G401 (cell line): ENCODE results near the gene RANBP17. TPM values are rescaled to one million over a fixed set of nuclear protein-coding genes. Genes with fewer than 3 reads are reported as not detected.
"Not testable (repeated sequence)": the region's sequence is repeated elsewhere in the genome, so short reads cannot be mapped to it uniquely, and the experiment has no call there.

Experiments
- DNase-seq: peaks from one replicate; pipeline ENCODE4 v3.0.0-alpha.2; 2015; ENCODE audit warnings: low spot score
- in situ Hi-C: cut with HindIII; loops from 2 replicates; pipeline ENCODE4 v1.10.0; 2016; ENCODE audit warnings: low sequenced_read_pairs, mixed read lengths
- total RNA-seq: library from RNA; depleted of rRNA; stranded (reverse); fragments of >200 nt; shearing (Covaris generic); gene quantifications from 2 replicates; pipeline ENCODE4 v1.2.3, GENCODE V29; 2014

The RANBP17 gene
- total RNA-seq, 1 experiment from 2014 or later, result 20.9 TPM

DNA sequence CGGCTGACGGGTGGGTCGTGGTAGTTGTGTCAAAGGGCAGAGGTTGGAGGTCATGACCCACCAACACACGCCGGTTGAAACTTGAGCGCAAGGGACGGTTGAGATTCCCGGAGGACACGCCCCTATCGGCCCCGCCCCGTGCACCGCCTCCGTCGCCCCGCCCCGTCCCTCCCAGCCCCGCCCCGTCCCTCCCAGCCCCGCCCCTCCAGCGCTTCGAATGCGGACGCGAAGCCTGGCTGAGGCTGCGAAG, 226 bp upstream of the RANBP17 start:
- in situ Hi-C loops, result no loop called here
- no peak for DNase-seq

- no peak for DNase-seq
- in situ Hi-C loops, result no loop called here
Observed at GRCh38 chr5:170863646-170864045, 1.8 kb downstream of the RANBP17 start.

DNA sequence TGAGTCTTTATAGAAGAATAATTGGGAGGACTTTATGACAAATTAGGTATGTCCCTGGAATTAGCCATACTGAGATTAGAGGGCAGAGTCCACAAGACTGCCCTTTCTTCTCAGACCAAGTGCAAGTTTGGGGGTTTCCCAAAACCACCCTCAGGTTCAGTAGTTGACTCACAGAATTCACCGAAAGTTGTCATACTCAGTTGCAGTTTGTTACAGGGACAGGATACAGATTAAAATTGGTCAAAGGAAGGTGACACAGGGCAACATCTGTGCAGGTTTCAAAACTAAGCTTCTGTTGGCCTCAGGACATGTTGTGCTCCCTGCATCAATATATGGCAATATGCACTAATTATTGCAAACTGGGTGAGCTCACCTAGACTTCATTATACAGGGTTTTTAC, 3.8 kb downstream of the RANBP17 start:
- DNase-seq, result no peak
- in situ Hi-C loops, result no loop called here

- in situ Hi-C loops, result no loop called here
- DNase-seq, result no peak
Observed at GRCh38 chr5:170867825-170868224, 6.0 kb downstream of the RANBP17 start.

- DNase-seq, in situ Hi-C loops: not testable (repeated sequence)
Observed at GRCh38 chr5:170870390-170870789, 8.6 kb downstream of the RANBP17 start.

GRCh38 chr5:170874017-170874416, 12.2 kb downstream of the RANBP17 start:
- in situ Hi-C loops, result no loop called here
- DNase-seq, result no peak

DNA sequence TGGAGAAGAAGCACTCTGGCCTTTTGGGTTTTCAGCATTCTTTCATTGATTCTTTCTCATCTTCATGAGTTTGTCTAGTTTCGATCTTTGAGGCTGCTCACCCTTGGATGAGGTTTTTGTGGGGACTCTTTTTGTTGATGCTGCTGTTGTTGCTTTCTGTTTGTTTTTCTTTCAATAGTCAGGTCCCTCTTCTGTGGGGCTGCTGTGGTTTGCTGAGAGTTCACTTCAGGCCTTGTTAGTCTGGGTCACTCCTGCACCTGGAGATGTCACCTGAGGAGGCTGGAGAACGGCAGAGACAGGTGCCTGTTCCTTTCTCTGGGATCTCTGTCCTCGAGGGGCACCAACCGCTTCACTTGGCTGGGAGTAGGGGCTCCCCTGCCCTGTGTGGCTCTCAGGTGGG, 14.0 kb downstream of the RANBP17 start:
- DNase-seq, result no peak
- in situ Hi-C loops, result no loop called here

DNA sequence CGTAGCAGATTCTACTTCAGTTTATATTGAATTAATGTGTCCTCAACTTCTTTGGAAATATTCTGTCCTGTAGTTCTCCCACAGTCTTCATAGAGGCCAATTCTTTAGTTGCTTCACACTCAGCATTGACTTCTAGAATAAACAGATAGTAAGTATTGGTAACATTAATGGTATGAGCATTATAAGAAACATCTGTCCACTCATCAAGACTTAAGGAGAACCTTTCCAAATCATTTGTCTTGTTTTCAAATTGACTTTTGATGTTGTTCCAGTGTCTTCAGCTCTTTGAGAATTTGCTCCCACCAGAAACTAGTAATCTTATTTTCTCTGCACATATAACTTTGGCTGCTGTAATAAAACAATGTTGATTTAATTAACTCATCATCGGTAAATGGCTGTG, 18.3 kb downstream of the RANBP17 start:
- in situ Hi-C loops, result no loop called here
- DNase-seq, result no peak

GRCh38 chr5:170882345-170882744, 20.5 kb downstream of the RANBP17 start:
- in situ Hi-C loops, result no loop called here
- DNase-seq, result no peak

GRCh38 chr5:170885256-170885655, 23.4 kb downstream of the RANBP17 start:
- no peak for DNase-seq
- in situ Hi-C loops, result no loop called here

- DNase-seq, result no peak
- in situ Hi-C loops, result no loop called here
Observed at GRCh38 chr5:170885809-170886208, 24.0 kb downstream of the RANBP17 start.

- in situ Hi-C loops, result no loop called here
- DNase-seq, result no peak
Observed at GRCh38 chr5:170886210-170886894, 24.5 kb downstream of the RANBP17 start.

DNA sequence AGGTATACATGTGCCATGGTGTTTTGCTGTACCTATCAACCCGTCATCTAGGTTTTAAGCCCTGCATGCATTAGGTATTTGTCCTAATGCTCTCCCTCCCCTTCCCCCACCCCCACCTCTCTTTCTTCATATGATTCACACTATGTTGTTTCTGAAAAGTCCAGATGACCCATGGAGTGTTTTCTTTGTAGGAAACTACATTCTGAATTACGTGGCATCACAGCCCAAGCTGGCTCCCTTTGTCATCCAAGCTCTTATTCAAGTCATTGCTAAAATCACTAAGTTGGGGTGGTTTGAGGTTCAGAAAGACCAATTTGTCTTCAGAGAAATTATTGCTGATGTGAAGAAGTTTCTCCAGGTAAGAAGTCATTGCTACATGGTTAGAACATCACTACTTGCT, 30.4 kb downstream of the RANBP17 start:
- no peak for DNase-seq
- in situ Hi-C loops, result no loop called here

GRCh38 chr5:170894665-170895064, 32.8 kb downstream of the RANBP17 start:
- in situ Hi-C loops, result no loop called here
- no peak for DNase-seq

DNA sequence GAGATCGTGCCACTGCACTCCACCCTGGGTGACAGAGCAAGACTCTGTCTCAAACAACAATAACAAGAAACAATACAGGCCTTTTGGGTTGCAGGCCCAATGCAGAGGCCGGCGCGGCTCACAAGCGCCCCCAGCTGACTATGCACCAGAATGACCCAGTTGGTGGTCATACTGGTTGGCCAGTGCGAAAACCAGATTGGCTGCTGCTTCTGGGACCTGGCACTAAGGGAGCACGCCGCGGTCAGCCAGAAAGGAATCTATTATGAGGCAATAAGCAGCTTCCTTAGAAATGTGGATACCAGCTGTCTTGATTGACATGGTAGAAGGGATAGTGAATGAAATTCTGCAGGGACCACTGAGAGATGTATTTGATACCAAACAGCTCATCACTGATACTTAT, 35.0 kb downstream of the RANBP17 start:
- in situ Hi-C loops, result no loop called here
- no peak for DNase-seq

- in situ Hi-C loops, result no loop called here
- no peak for DNase-seq
Observed at GRCh38 chr5:170903075-170903474, 41.3 kb downstream of the RANBP17 start.

GRCh38 chr5:170907758-170908157, 45.9 kb downstream of the RANBP17 start:
- no peak for DNase-seq
- in situ Hi-C loops, result no loop called here

GRCh38 chr5:170913573-170913972, 51.8 kb downstream of the RANBP17 start:
- no peak for DNase-seq
- in situ Hi-C loops, result no loop called here

DNA sequence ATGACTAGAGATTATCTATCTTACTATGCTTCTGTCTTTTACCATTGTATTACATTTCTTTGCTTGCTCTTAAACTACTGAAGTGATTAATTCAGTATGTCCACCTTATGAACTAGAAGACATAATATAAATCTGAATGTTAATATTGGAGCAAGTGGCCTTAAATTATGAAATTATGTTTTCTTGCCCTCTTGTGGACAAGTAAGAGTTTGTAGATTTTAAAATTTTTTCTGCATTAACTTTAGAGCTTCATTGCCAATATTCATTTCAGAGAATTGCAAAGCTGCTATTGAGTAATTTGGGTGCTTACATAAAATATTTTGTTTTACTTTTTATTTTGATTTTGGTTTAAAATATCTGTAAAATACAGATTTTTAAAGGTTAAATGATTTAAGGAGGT, 55.3 kb downstream of the RANBP17 start:
- DNase-seq, result no peak
- in situ Hi-C loops, result no loop called here

DNA sequence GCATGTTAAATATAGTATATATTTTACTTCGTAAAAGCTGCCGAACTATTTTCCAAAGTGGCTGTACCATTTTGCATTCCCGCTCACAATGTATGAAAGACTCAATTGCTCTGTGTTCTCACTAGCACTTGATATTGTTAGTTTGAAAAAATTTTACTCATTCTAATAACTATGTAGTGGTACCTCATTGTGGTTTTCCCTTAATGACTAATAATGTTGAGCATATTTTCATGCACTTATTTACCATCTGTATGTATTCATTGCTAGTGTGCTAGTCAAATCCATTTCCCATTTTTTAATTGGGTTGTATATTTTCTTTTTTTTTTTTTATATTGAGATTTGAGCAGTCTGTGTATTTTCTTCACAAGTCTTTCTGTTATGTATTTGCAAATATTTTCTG, 58.4 kb downstream of the RANBP17 start:
- in situ Hi-C loops, result no loop called here
- DNase-seq, result no peak

- DNase-seq, in situ Hi-C loops: not testable (repeated sequence)
Observed at GRCh38 chr5:170922331-170922730, 60.5 kb downstream of the RANBP17 start.
